ENCODE data around the gene TRERF1. TPM values are rescaled to one million over a fixed set of nuclear protein-coding genes. Genes with fewer than 3 reads are reported as not detected.

Gene TRERF1
- total RNA-seq, 4 donors from 2014 or later, result 6.9 to 12.1 (median 8.8) TPM

GRCh38 chr6:42182101-42182500 is 269.6 kb downstream of the TRERF1 start:
- no peak overlapping the region for H3K4me3 ChIP-seq (ENCODE audit: low read depth, poor library complexity, severe bottlenecking)
- WGBS, 2 donors, result 72% methylated on average over 5 of the region's 5 CpGs
- DNase-seq (ENCODE audit: low spot score in 2 of 2), result no peak
- intact Hi-C loops (cut with DNase I; ENCODE audit: low total_unique reads), result no loop called here
- TF ChIP-seq POLR2A (IDR thresholded peaks at IDR 0.05), result no peak
- TF ChIP-seq CTCF (IDR thresholded peaks at IDR 0.05), result no peak

GRCh38 chr6:42179945-42180313 is 271.8 kb downstream of the TRERF1 start:
- intact Hi-C loops (cut with DNase I; ENCODE audit: low total_unique reads), result loop anchor here (10.0 kb wide), 1 partner anchor 245 kb away; no protein-coding TSS in a partner anchor
- WGBS, 2 donors, result 74 to 76% methylated on average over 3 of the region's 3 CpGs

GRCh38 chr6:42179261-42179944 is 272.3 kb downstream of the TRERF1 start:
- TF ChIP-seq CTCF (IDR thresholded peaks at IDR 0.05) (no peak), POLR2A (IDR thresholded peaks at IDR 0.05) (no peak)
- WGBS, 2 donors, result 87 to 89% methylated on average over 20 of the region's 20 CpGs
- no peak for DNase-seq (ENCODE audit: low spot score in 2 of 2)
- intact Hi-C loops (cut with DNase I; ENCODE audit: low total_unique reads), result loop anchor here (10.0 kb wide), 1 partner anchor 245 kb away; no protein-coding TSS in a partner anchor
- H3K4me3 ChIP-seq (ENCODE audit: low read depth, poor library complexity, severe bottlenecking), result no peak overlapping the region

More at GRCh38 chr6:42179945-42180313, 271.8 kb downstream of the TRERF1 start:
- no peak overlapping the region for H3K4me3 ChIP-seq (ENCODE audit: low read depth, poor library complexity, severe bottlenecking)
- no peak for TF ChIP-seq CTCF (IDR thresholded peaks at IDR 0.05)
- TF ChIP-seq POLR2A (IDR thresholded peaks at IDR 0.05), result no peak
- no peak for DNase-seq (ENCODE audit: low spot score in 2 of 2)

- no peak for TF ChIP-seq CTCF (IDR thresholded peaks at IDR 0.05)
- TF ChIP-seq POLR2A (IDR thresholded peaks at IDR 0.05), result no peak
- WGBS, 2 donors, result 28 to 37% methylated on average over 7 to 27 of the region's 27 CpGs
- intact Hi-C loops (cut with DNase I; ENCODE audit: low total_unique reads), result loop anchor here (10.0 kb wide), 1 partner anchor 243 kb away; no protein-coding TSS in a partner anchor
- H3K4me3 ChIP-seq (ENCODE audit: low read depth, poor library complexity, severe bottlenecking), result no peak overlapping the region
- no peak for DNase-seq (ENCODE audit: low spot score in 2 of 2)
These were observed 274.0 kb downstream of the TRERF1 start for GRCh38 chr6:42177514-42178364.

- no peak for DNase-seq (ENCODE audit: low spot score in 2 of 2)
These were observed 274.7 kb downstream of the TRERF1 start for GRCh38 chr6:42176981-42177380.

More at GRCh38 chr6:42176981-42177380, 274.7 kb downstream of the TRERF1 start:
- intact Hi-C loops (cut with DNase I; ENCODE audit: low total_unique reads), result loop anchor here (10.0 kb wide), 1 partner anchor 242 kb away; no protein-coding TSS in a partner anchor
- TF ChIP-seq POLR2A (IDR thresholded peaks at IDR 0.05) (no peak), CTCF (IDR thresholded peaks at IDR 0.05) (no peak)
- no peak overlapping the region for H3K4me3 ChIP-seq (ENCODE audit: low read depth, poor library complexity, severe bottlenecking)

All from lower leg skin (tissue), 4 donors.